Islet precursor cell (in vitro differentiated cells): Measurements from ENCODE around the gene FMN2.
"Not testable (repeated sequence)": the region's sequence is repeated elsewhere in the genome, so short reads cannot be mapped to it uniquely, and the experiment has no call there.

Source experiments
- DNase-seq: peaks from one replicate; pipeline ENCODE4 v3.0.0-alpha.2; 2018

FMN2 gene

GRCh38 chr1:240387051-240387450 lies 295.4 kb downstream of the FMN2 start:
- no peak for DNase-seq

GRCh38 chr1:240391660-240392260 lies 300.1 kb downstream of the FMN2 start:
- no peak for DNase-seq

DNA sequence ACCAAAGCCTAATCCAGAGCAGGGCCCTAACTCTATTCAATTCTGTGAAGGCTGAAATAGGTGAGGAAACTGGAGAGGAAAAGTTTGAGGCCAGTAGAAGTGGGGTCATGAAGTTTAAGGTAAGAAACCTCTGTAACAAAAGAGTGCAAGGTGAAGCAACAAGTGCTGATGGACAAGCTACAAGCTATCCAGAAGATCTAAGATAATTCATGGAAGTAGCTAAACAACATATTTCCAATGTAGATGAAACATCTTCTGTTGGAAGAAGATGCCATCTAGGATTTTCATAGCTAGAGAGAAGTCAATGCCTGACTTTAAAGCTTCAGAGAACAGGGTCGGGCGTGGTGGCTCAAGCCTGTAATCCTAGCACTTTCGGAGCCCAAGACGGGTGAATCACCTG lies 302.7 kb downstream of the FMN2 start:
- no peak for DNase-seq

- DNase-seq: no peak
Measured at GRCh38 chr1:240395336-240395735, 303.7 kb downstream of the FMN2 start.

- DNase-seq: peak; percentile 91
Measured at GRCh38 chr1:240399381-240399780, 307.7 kb downstream of the FMN2 start.

DNA sequence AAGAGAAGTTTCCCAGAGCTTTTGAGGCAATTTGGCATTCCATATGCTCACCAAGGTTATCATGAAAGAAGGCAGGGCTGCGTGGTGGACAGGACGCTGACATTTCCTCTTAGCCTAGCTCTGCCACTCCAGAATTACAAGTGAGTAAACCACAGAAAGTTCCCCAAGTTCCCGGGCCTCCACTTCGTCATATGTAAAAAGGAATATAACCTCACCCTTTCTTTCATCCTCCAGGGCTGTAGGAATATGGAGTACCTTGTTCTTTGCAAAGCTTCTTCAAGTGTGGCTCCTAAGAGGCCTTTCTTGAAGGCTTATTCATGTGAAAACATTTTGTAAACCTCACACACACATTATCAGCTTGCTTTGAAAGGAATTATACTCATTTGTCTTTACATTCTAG lies 310.0 kb downstream of the FMN2 start:
- no peak for DNase-seq

DNA sequence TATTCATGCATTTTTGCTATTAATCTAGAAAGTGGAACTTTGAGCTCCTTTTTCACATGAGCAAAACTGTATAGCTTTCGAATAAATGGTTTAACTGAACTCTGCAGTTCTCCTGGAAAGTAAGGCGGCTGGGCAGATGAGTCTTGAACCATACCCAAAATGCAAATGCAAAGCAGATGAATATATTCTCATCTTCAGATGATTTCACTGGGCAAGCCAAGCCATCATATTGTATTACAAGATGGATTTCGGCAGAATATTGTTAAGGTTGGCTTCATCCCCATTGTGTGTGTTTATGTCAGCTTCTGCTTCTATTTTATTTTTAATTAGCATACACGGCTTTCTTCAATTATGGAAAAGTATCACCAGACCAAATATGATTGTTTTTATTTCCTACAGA lies 310.6 kb downstream of the FMN2 start:
- no peak for DNase-seq

DNA sequence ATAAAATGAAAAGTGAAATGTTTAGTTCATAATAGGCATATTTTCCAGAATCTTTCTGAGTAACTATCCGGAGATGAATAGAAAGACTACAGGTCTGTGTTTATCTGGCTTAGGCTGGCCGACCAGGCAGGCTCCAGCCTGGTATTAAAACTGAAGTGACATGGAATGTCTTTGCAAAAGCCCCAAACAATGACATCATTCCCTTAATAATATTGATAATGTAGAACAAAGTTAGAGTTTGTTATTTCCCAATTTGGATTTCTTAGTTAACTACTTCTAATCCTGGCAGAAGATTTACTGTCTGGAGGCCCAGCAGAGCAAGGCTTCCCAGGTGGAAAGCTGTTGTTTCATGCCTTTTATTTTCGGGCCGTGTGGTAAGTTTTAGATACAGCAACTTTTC lies 312.6 kb downstream of the FMN2 start:
- no peak for DNase-seq

GRCh38 chr1:240405751-240406150 lies 314.1 kb downstream of the FMN2 start:
- no peak for DNase-seq

GRCh38 chr1:240407407-240407806 lies 315.7 kb downstream of the FMN2 start:
- DNase-seq: no peak

GRCh38 chr1:240409615-240410014 lies 317.9 kb downstream of the FMN2 start:
- no peak for DNase-seq

DNA sequence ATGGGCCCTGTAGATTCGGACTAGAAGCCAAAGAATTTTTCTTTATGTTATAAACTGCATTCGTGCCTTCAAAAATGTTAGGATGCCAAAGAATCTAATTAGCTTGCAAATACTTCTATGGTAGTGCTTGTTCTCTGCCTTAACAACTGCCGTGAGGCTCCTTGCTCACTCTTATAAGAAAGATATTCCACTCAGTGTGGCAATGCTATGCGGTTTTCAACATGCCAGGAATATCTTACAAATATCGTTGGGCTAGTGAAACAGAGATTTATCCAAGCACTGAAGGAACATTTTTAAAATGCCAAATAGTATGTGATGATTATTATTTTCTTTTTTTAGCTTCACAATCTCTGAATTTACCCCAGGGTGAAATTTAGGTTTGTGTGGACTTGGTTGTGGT lies 322.0 kb downstream of the FMN2 start:
- no peak for DNase-seq

GRCh38 chr1:240414237-240414636 lies 322.6 kb downstream of the FMN2 start:
- DNase-seq: no peak

DNA sequence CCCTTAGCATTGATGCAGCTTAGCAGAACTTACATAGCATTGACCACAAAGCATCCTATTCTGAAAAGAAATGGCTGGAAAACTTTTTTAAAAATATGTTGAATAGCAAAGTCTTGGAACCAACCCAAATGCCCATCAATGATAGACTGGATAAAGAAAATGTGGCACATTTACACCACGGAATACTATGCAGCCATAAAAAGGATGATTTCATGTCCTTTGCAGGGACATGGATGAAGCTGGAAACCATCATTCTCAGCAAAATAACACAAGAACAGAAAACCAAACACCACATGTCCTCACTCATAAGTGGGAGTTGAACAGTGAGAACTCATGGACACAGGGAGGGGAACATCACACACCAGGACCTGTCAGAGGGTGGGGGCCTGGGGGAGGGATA lies 323.3 kb downstream of the FMN2 start:
- not testable (repeated sequence) for DNase-seq

DNA sequence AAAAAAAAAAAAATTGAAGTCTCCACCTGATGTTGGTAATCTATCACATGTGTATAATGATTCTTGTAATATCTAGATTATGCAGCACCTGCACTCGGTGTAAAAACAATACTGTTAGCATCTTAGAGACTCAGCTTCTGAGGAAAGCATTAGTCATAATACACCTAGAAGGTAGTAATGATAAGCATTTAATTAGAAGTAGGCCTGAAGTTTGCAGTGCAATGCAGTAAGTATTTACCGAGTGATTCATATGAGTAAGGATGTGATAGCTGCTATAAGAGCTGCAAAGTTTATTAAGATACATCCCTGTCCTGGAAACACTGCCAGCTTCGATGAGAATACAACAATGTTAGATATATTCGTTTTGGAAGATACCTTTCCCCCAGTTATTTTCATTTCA lies 323.8 kb downstream of the FMN2 start:
- no peak for DNase-seq

- DNase-seq: no peak
Measured at GRCh38 chr1:240417317-240417716, 325.6 kb downstream of the FMN2 start.

GRCh38 chr1:240420766-240421165 lies 329.1 kb downstream of the FMN2 start:
- DNase-seq: no peak

GRCh38 chr1:240423246-240423924 lies 331.7 kb downstream of the FMN2 start:
- DNase-seq: no peak

GRCh38 chr1:240424740-240425464 lies 333.2 kb downstream of the FMN2 start:
- no peak for DNase-seq

DNA sequence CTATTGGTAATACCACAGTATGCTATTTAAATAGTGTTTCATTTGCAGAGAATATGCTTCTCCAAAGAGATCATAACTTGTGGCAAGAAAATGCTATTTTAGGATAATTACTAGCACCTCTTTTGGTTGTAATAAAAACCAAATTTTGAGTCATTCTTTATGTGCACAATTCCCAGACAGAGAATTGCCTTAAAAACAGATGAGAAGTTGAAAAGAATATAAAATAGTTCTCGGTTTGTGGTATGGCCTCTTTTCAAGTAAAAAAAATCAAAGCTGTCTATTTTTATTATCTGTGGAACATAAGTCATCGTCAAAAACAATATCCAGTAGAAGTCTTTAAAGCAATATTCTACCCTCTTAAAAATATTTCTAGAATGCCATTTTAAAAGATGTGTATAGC lies 334.4 kb downstream of the FMN2 start:
- no peak for DNase-seq

DNA sequence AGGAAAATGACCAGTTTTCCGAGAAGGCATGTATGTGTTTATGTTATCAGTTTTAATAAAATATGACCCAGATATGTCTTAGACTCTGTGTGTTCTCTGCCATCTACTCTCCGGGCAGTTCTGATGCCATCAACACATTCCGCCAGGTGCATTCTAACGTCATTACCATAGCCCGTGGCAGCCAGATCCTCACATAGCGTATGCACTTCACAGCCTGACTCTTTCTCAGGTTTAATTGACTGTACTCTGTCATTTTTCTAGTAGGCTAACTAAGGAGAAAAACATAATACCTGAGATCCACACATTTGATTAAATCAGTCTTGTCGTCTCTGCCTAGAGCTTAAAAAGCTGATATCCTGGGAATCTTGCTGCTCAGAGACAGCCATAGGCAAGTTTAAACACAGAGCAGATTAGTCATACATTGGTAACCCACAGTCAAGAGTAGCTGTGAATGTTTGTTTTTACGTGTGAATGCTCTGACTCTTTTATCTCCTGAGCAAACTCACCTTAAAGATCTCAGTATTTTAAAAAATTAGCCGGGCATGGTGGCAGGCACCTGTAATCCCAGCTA lies 344.4 kb downstream of the FMN2 start:
- DNase-seq: no peak

DNA sequence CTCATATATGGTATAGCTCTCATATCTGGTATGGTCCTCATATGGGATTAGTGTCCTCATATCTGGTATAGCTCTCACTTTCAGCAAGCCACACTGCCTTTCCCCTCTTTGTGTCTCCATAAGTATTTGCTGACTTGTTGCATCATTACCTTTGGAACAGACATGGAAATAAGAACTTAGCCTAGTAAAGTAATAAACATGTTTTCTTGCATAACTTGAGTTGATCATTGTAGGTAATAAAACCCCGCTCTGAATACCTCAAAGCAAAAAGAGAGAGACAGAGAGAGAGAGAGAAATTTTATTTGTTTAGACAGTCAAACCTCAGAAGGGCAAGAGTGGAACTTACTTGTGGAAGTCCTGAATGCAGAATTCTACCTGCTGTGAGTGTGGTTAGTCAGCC lies 350.0 kb downstream of the FMN2 start:
- DNase-seq: no peak

- no peak for DNase-seq
Measured at GRCh38 chr1:240445369-240445768, 353.7 kb downstream of the FMN2 start.

- no peak for DNase-seq
Measured at GRCh38 chr1:240455228-240455821, 363.6 kb downstream of the FMN2 start.
